Stimulated activated CD8-positive, alpha-beta memory T cell treated with anti-CD3 and anti-CD28 coated beads, Interleukin-15, amount 100 ng/mL, for 4 hours (primary cell): ENCODE data around the gene TP73.

Source experiments
- DNase-seq, 2 donors: peaks; one replicate each; pipeline ENCODE4 v3.0.0-alpha.2; 2020; ENCODE audit warnings: low read depth in 2 of 2

Gene TP73

GRCh38 chr1:3727825-3728776 lies 75.8 kb downstream of the TP73 start:
- no peak for DNase-seq

- no peak for DNase-seq
Measured at GRCh38 chr1:3729594-3730542, 77.6 kb downstream of the TP73 start.

- DNase-seq = no peak
Measured at GRCh38 chr1:3730543-3731247, 78.4 kb downstream of the TP73 start.

GRCh38 chr1:3731583-3732433 lies 79.5 kb downstream of the TP73 start:
- no peak for DNase-seq

- DNase-seq = no peak
Measured at GRCh38 chr1:3732434-3733093, 80.2 kb downstream of the TP73 start.

GRCh38 chr1:3733094-3733882 lies 81.0 kb downstream of the TP73 start:
- no peak for DNase-seq

- DNase-seq = no peak
Measured at GRCh38 chr1:3733883-3734589, 81.7 kb downstream of the TP73 start.

GRCh38 chr1:3734602-3735001 lies 82.3 kb downstream of the TP73 start:
- DNase-seq = no peak

- no peak for DNase-seq
Measured at GRCh38 chr1:3735027-3735681, 82.8 kb downstream of the TP73 start.

GRCh38 chr1:3735688-3736087 lies 83.4 kb downstream of the TP73 start:
- DNase-seq = no peak

GRCh38 chr1:3736131-3736561 lies 83.8 kb downstream of the TP73 start:
- DNase-seq = no peak

GRCh38 chr1:3736708-3737107 lies 84.4 kb downstream of the TP73 start:
- no peak for DNase-seq

- no peak for DNase-seq
Measured at GRCh38 chr1:3738943-3739342, 86.6 kb downstream of the TP73 start.

GRCh38 chr1:3740042-3740441 lies 87.7 kb downstream of the TP73 start:
- no peak for DNase-seq

GRCh38 chr1:3740752-3741151 lies 88.4 kb downstream of the TP73 start:
- DNase-seq = no peak

- no peak for DNase-seq
Measured at GRCh38 chr1:3741566-3742438, 89.5 kb downstream of the TP73 start.
